ENCODE data around the gene NAIP.
"Not testable (repeated sequence)": the region's sequence is repeated elsewhere in the genome, so short reads cannot be mapped to it uniquely, and the experiment has no call there.

Gene NAIP

GRCh38 chr5:71025289-71025953, at the start of gene NAIP:
NAIP (minus strand) TSS chr5:71025339; CDS start chr5:71012915, 12,424 bp downstream.
- not testable (repeated sequence) for H3K9ac ChIP-seq (ENCODE audit: low read length); H3K4me3 ChIP-seq (ENCODE audit: low read depth, low read length, poor library complexity, severe bottlenecking); H2AFZ ChIP-seq (ENCODE audit: low read length); H4K20me1 ChIP-seq (ENCODE audit: insufficient read depth, low read length); H3K36me3 ChIP-seq (ENCODE audit: insufficient read depth, low read length); H3K4me2 ChIP-seq (ENCODE audit: low read length); H3K79me2 ChIP-seq (ENCODE audit: insufficient read depth, low read length); H3K9me3 ChIP-seq (ENCODE audit: low read length); H3K9me2 ChIP-seq (ENCODE audit: low read depth, low read length); H3K27ac ChIP-seq (ENCODE audit: low read depth, low read length, poor library complexity, severe bottlenecking); H3K27me3 ChIP-seq (ENCODE audit: insufficient read depth, low read length); H3K4me1 ChIP-seq (ENCODE audit: insufficient read depth, low read length, severe bottlenecking); H3F3A ChIP-seq (ENCODE audit: insufficient read depth, low read length)

- not testable (repeated sequence) for H3K4me2 ChIP-seq (ENCODE audit: low read length); H3K27ac ChIP-seq (ENCODE audit: low read depth, low read length, poor library complexity, severe bottlenecking); H3K9me3 ChIP-seq (ENCODE audit: low read length); H3K4me3 ChIP-seq (ENCODE audit: low read depth, low read length, poor library complexity, severe bottlenecking); H2AFZ ChIP-seq (ENCODE audit: low read length); H4K20me1 ChIP-seq (ENCODE audit: insufficient read depth, low read length); H3K36me3 ChIP-seq (ENCODE audit: insufficient read depth, low read length); H3F3A ChIP-seq (ENCODE audit: insufficient read depth, low read length); H3K79me2 ChIP-seq (ENCODE audit: insufficient read depth, low read length); H3K4me1 ChIP-seq (ENCODE audit: insufficient read depth, low read length, severe bottlenecking); H3K9me2 ChIP-seq (ENCODE audit: low read depth, low read length); H3K9ac ChIP-seq (ENCODE audit: low read length); H3K27me3 ChIP-seq (ENCODE audit: insufficient read depth, low read length)
Measured at GRCh38 chr5:71067262-71067928, 42.3 kb upstream of the NAIP start, which contains the start of gene GTF2H2. GTF2H2 (minus strand) TSS chr5:71067676; CDS start chr5:71062763, 4,913 bp downstream.

- not testable (repeated sequence) for H3K4me2 ChIP-seq (ENCODE audit: low read length); H3K4me1 ChIP-seq (ENCODE audit: insufficient read depth, low read length, severe bottlenecking); H3K9ac ChIP-seq (ENCODE audit: low read length); H3K79me2 ChIP-seq (ENCODE audit: insufficient read depth, low read length); H3K4me3 ChIP-seq (ENCODE audit: low read depth, low read length, poor library complexity, severe bottlenecking); H4K20me1 ChIP-seq (ENCODE audit: insufficient read depth, low read length); H3K27me3 ChIP-seq (ENCODE audit: insufficient read depth, low read length); H3K9me2 ChIP-seq (ENCODE audit: low read depth, low read length); H3F3A ChIP-seq (ENCODE audit: insufficient read depth, low read length); H3K9me3 ChIP-seq (ENCODE audit: low read length); H3K27ac ChIP-seq (ENCODE audit: low read depth, low read length, poor library complexity, severe bottlenecking); H3K36me3 ChIP-seq (ENCODE audit: insufficient read depth, low read length); H2AFZ ChIP-seq (ENCODE audit: low read length)
Measured at GRCh38 chr5:71061322-71061721, 36.2 kb upstream of the NAIP start.

GRCh38 chr5:71059426-71059825, 34.3 kb upstream of the NAIP start:
- not testable (repeated sequence) for H3K27ac ChIP-seq (ENCODE audit: low read depth, low read length, poor library complexity, severe bottlenecking); H4K20me1 ChIP-seq (ENCODE audit: insufficient read depth, low read length); H3K9me2 ChIP-seq (ENCODE audit: low read depth, low read length); H2AFZ ChIP-seq (ENCODE audit: low read length); H3K79me2 ChIP-seq (ENCODE audit: insufficient read depth, low read length); H3K36me3 ChIP-seq (ENCODE audit: insufficient read depth, low read length); H3K27me3 ChIP-seq (ENCODE audit: insufficient read depth, low read length); H3K9me3 ChIP-seq (ENCODE audit: low read length); H3K9ac ChIP-seq (ENCODE audit: low read length); H3K4me3 ChIP-seq (ENCODE audit: low read depth, low read length, poor library complexity, severe bottlenecking); H3K4me1 ChIP-seq (ENCODE audit: insufficient read depth, low read length, severe bottlenecking); H3K4me2 ChIP-seq (ENCODE audit: low read length); H3F3A ChIP-seq (ENCODE audit: insufficient read depth, low read length)

- H3K9me3 ChIP-seq (ENCODE audit: low read length); H3K4me1 ChIP-seq (ENCODE audit: insufficient read depth, low read length, severe bottlenecking); H3K4me2 ChIP-seq (ENCODE audit: low read length); H3K79me2 ChIP-seq (ENCODE audit: insufficient read depth, low read length); H3F3A ChIP-seq (ENCODE audit: insufficient read depth, low read length); H3K27ac ChIP-seq (ENCODE audit: low read depth, low read length, poor library complexity, severe bottlenecking); H2AFZ ChIP-seq (ENCODE audit: low read length); H3K9ac ChIP-seq (ENCODE audit: low read length); H3K27me3 ChIP-seq (ENCODE audit: insufficient read depth, low read length); H3K4me3 ChIP-seq (ENCODE audit: low read depth, low read length, poor library complexity, severe bottlenecking); H3K36me3 ChIP-seq (ENCODE audit: insufficient read depth, low read length); H3K9me2 ChIP-seq (ENCODE audit: low read depth, low read length); H4K20me1 ChIP-seq (ENCODE audit: insufficient read depth, low read length): not testable (repeated sequence)
Measured at GRCh38 chr5:71044808-71045207, 19.7 kb upstream of the NAIP start.

- H3K36me3 ChIP-seq (ENCODE audit: insufficient read depth, low read length); H3K79me2 ChIP-seq (ENCODE audit: insufficient read depth, low read length); H4K20me1 ChIP-seq (ENCODE audit: insufficient read depth, low read length); H3K27ac ChIP-seq (ENCODE audit: low read depth, low read length, poor library complexity, severe bottlenecking); H3F3A ChIP-seq (ENCODE audit: insufficient read depth, low read length); H2AFZ ChIP-seq (ENCODE audit: low read length); H3K9ac ChIP-seq (ENCODE audit: low read length); H3K9me2 ChIP-seq (ENCODE audit: low read depth, low read length); H3K4me2 ChIP-seq (ENCODE audit: low read length); H3K27me3 ChIP-seq (ENCODE audit: insufficient read depth, low read length); H3K9me3 ChIP-seq (ENCODE audit: low read length); H3K4me3 ChIP-seq (ENCODE audit: low read depth, low read length, poor library complexity, severe bottlenecking); H3K4me1 ChIP-seq (ENCODE audit: insufficient read depth, low read length, severe bottlenecking): not testable (repeated sequence)
Measured at GRCh38 chr5:71044128-71044527, 19.0 kb upstream of the NAIP start.

GRCh38 chr5:71031046-71031776, 6.1 kb upstream of the NAIP start:
- H3K9ac ChIP-seq (ENCODE audit: low read length); H3K79me2 ChIP-seq (ENCODE audit: insufficient read depth, low read length); H3F3A ChIP-seq (ENCODE audit: insufficient read depth, low read length); H3K4me3 ChIP-seq (ENCODE audit: low read depth, low read length, poor library complexity, severe bottlenecking); H3K4me2 ChIP-seq (ENCODE audit: low read length); H3K27ac ChIP-seq (ENCODE audit: low read depth, low read length, poor library complexity, severe bottlenecking); H3K27me3 ChIP-seq (ENCODE audit: insufficient read depth, low read length); H3K4me1 ChIP-seq (ENCODE audit: insufficient read depth, low read length, severe bottlenecking); H3K9me2 ChIP-seq (ENCODE audit: low read depth, low read length); H3K36me3 ChIP-seq (ENCODE audit: insufficient read depth, low read length); H3K9me3 ChIP-seq (ENCODE audit: low read length); H2AFZ ChIP-seq (ENCODE audit: low read length); H4K20me1 ChIP-seq (ENCODE audit: insufficient read depth, low read length): not testable (repeated sequence)
